H1 (cell line): ENCODE results near the gene METTL1. TPM values are rescaled to one million over a fixed set of nuclear protein-coding genes. Genes with fewer than 3 reads are reported as not detected.

Source experiments
- RFX5 ChIP-seq: IDR thresholded peaks from 2 replicates; pipeline ENCODE4 v1.6.1; 2011; ENCODE audit warnings: low read depth, low read length, improper control_type of control experiment, borderline replicate concordance
- polyA plus RNA-seq, 7 experiments: library from polyadenylated mRNA; depleted of rRNA in 3 of 7; stranded (reverse) in 5 of 7; unstranded in 2 of 7; fragments of >200 nt in 5 of 7; fragments of 200-250 nt in 2 of 7; gene quantifications; 1 replicate in 5 of 7; 2 replicates in 1 of 7; 4 replicates in 1 of 7; pipeline versions ENCODE4 v1.2.1 to v1.2.3, GENCODE V29; 2011 to 2013; ENCODE audit warnings: missing spikeins in 2 of 7, mixed read lengths in 2 of 7
- total RNA-seq: library from RNA; stranded (reverse); fragmentation: NEBNext Ultra II Directional; extraction: Animal tissue kit (Norgen Biotek cat#: 25700); gene quantifications from 2 replicates; pipeline ENCODE4 v1.2.1, GENCODE V29; 2021

Gene METTL1
- total and polyA plus RNA-seq, 2 of the 8 experiments (the other 6 are each of a cell fraction or from before 2014, with no cell fraction given) = 40.5 to 46.0 TPM

- no peak for TF ChIP-seq RFX5
These were observed 7.8 kb upstream of the METTL1 start (continued) for GRCh38 chr12:57779736-57780135.
